Suppressor macrophage (primary cell): Measurements from ENCODE around the gene OTOA.
A peak's percentile ranks its signal among the peaks of the same experiment; 100 is the strongest.
"Not testable (repeated sequence)": the region's sequence is repeated elsewhere in the genome, so short reads cannot be mapped to it uniquely, and the experiment has no call there.

Experiments
- DNase-seq, 4 experiments: peaks; one replicate each; pipeline ENCODE4 v3.0.0-alpha.2; 2020 to 2022

Gene OTOA

DNA sequence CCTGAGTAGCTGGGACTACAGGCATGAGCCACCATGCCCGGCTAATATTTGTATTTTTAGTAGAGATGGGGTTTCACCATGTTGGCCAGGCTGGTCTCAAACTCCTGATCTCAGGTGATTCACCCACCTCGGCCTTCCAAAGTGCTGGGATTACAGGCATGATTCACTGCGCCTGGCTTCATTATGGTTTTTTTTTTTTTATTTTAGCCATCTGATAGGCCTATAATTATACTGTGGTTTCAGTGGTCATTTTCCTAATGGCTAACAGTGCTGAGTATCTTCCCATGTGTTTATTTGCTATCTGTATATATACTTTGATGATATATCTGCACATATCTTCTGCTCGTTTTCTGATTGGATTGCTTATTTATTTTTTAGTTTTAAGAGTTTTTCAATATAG is 10.7 kb downstream of the OTOA start:
- DNase-seq: not testable (repeated sequence)

GRCh38 chr16:21680714-21681113 is 16.9 kb downstream of the OTOA start:
- DNase-seq: not testable (repeated sequence)

DNA sequence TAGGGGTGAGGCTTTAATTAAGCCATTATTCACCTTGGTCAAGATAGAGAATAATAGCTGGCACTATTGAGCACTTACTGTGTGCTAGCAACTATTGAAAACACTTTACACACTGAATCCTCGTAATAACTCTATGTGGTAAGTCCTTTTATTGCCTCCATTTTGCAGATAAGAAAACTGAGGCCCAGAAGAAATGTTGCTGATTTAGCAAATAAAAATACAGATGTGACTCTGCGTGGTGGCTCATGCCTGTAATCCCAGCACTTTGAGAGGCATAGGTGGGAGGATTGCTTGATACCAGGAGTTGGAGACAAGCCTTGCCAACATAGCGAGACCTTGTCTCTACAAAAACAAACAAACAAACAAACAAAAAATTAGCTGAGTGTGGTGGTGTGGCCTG is 19.4 kb downstream of the OTOA start:
- DNase-seq: no peak

DNA sequence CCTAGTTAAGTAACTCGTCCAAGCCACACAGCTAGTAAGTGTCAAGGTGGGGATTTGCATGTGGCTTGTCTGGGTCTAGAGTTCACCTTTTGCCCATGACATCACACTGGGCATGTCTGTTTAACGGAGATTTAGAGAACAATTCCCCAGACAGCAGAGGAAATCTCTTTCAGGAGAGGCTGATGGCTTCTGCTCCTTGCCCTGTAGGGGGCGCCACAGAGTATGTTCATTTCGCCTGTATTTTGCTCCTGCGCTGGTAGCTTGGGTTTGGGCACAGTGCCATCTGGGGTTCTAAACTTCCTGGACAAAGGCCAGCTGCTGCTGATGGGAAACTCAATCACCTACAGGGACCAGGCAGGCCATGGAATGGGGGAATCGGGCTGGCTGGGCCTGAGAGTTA is 20.4 kb downstream of the OTOA start:
- peak; percentile 15 to 48 (median 34) for DNase-seq

GRCh38 chr16:21685034-21685455 is 21.3 kb downstream of the OTOA start:
- peak in 2 of 4 experiments; percentile 28 to 42 for DNase-seq

DNA sequence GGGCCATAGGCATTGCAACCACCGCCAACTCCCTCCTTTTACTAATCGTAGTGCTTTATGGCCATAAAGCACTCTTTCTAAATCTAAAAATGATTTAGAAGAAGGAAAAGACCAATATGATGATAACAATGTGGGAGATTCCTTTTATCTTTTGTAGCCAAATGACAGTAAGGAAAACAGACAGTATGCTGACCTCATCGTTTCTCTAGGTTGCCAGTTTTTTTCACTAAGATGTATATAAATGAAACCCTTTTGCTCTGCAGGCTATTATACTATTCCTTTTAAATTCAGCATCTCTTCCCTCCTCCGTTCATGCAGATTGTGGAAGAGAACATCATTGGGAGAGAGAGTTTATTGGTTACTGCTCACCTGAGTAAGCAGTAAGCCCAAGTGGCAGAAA is 25.3 kb downstream of the OTOA start:
- DNase-seq: no peak

DNA sequence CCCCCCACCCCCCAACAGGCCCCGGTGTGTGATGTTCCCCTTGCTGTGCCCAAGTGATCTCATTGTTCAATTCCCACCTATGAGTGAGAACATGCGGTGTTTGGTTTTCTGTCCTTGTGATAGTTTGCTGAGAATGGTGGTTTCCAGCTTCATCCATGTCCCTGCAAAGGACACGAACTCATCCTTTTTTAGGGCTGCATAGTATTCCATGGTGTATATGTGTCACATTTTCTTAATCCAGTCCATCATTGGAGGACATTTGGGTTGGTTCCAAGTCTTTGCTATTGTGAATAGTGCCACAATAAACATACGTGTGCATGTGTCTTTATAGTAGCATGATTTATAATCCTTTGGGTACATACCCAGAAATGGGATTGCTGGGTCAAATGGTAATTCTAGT is 27.2 kb downstream of the OTOA start:
- not testable (repeated sequence) for DNase-seq

GRCh38 chr16:21694609-21695008 is 30.8 kb downstream of the OTOA start:
- no peak for DNase-seq

GRCh38 chr16:21697032-21697431 is 33.3 kb downstream of the OTOA start:
- DNase-seq: no peak

DNA sequence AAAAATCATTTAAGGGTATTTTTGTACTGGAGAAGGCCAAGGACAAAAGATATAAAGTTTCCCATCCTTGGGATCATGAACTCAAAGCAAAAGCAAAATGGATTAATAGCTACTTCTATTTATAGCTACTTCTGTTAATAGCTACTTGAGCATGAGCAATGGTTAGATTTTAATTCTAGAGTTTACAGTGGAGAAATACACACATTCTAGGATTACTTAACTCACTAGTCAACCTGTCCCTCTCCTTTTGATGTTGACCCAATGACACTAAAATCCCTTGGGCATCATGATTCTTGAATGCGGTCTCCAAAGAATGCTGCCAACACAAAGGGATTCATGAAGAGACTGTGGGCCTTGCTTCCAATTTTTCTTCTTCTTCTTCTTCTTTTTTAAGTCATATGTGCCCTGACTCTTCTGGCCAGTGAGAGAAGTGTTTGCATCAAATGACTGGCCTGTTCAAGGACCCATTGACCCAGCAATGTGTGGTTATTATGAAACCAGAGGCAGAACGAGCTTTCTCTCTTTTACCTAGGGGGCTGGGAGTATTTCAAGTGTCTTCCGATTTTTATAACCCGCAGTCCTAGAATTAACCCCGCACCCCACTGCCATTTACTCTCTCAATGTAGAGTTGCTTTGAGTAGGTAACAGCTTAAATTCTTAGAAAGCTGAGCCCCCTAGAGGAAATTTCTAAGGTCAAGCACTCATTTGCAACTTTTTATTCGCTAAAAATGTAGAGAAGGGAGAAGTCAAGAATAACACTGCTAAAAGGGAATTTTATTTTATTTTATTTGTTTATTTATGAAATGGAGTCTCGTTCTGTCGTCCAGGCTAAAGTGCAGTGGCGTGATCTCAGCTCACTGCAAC is 34.6 kb downstream of the OTOA start:
- DNase-seq: peak in 3 of 4 experiments; percentile 27 to 46 (median 30)

DNA sequence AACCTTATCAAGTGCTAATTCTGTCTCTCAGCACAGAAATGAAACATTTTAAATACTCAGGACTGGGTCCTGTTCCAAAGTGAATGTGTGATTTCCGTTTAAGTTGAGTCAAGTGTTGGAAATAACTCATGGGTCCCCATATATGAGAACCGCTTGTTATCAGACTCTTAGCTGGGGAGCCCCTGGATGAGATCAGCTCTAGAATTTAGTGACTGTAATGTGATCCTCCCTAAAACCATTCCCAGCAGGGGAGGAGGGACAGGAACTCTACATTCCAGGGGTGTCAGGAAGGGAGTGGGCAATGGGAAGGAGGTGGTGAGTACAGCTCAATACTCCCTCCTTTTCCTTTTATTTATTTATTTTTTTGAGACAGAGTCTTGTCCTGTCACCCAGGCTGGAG is 37.5 kb downstream of the OTOA start:
- no peak for DNase-seq

GRCh38 chr16:21702276-21702675 is 38.5 kb downstream of the OTOA start:
- peak; percentile 33 to 68 (median 58) for DNase-seq

- DNase-seq: no peak
Observed at GRCh38 chr16:21703156-21703555, 39.4 kb downstream of the OTOA start.

GRCh38 chr16:21703589-21704174 is 39.9 kb downstream of the OTOA start:
- DNase-seq: no peak

GRCh38 chr16:21704266-21704665 is 40.5 kb downstream of the OTOA start:
- DNase-seq: no peak

- no peak for DNase-seq
Observed at GRCh38 chr16:21704733-21705132, 41.0 kb downstream of the OTOA start.

DNA sequence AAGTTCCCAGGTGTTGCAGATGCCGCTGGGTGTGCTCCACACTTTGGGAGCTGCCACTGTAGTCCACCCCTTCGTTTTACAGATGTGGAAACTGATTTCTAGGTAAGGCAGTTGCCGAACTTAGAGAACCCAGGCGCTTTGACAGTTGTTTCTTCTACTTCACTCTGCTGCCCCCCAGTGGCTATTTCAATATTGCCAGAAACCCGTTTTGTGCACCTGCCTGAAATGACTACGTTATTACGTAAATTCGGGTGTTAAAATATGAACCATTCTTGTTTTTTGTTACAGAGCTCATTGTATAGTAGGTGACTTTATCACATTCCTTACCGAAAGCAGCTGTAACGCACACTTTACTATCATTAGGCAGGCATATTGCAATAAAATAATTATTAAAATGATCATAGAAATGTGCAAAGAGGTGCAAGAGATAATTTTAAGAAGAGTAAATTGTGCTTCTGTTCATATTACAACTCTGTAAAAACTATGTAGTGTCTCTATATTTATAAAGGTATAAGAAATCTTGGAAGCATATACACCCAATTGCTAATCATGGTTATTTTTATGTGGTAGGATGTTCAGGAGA is 44.9 kb downstream of the OTOA start:
- DNase-seq: peak; percentile 79 to 91 (median 88)

DNA sequence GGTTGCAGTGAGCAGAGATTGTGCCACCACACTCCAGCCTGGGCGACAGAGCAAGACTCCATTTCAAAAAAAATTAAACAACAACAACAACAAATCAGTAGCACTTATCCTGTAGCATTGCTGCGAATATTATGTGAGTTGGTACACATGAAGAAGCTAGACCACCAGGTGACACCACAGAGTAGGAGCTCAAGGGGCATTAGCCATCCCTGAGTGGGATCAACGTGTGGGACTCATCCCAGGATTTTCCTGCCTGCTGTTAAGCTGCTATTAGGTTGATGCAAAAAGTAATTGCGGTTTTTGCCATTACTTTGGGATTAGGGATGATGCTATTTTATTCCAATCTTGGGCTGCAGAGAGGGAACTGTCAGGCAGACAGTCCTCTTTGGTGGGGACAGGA is 47.2 kb downstream of the OTOA start:
- no peak for DNase-seq

GRCh38 chr16:21713549-21714368 is 50.0 kb downstream of the OTOA start:
- peak; percentile 48 to 81 (median 74) for DNase-seq

DNA sequence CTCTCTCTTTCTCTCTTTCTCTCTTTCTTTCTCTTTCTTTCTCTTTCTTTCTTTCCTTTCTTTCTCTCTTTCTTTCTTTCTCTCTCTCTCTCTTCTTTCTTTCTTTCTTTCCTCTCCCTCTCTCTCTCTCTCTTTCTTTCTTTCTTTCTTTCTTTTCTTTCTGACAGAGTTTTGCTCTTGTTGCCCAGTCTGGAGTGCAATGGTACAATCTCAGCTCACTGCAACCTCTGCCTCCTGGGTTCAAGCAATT is 50.5 kb downstream of the OTOA start:
- not testable (repeated sequence) for DNase-seq

GRCh38 chr16:21717608-21718007 is 53.8 kb downstream of the OTOA start:
- no peak for DNase-seq

DNA sequence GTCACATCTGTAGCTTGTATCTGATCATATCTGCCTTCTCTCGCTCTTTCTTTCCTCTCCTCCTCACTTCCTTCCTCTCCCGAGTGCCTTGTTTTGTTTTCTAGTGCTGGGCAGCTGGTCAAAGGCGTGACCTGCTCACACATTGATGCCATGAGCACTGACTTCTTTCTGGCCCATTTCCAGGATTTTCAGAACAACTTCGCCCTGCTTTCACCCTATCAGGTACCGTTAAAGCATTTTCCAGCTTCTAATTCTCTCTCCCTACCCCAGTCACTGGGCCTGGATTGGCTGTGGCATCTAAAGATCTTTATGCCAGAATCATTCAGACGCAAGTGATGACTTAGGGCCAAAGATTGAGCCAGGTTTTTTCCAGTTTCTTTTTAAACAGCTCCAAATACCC is 55.5 kb downstream of the OTOA start:
- DNase-seq: no peak

DNA sequence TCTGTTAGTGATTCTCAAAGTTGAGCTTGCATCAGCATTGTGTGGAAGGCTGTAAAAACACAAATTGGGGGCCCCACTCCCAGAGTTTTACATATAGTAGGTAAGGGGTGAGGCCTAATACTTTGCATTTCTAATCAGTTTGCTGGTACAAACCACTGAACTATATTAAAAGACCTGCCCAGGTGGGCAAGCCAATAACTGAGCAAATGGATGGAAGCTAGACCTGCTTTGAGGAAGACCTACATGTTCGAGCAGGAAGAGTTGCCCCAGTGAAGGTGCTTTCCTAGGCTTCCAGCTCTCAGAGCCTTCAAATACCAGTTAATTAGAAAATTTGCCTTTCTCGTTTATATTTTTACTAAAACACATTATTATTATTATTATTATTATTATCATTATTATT is 56.8 kb downstream of the OTOA start:
- no peak for DNase-seq
